HCT116 (cell line): ENCODE measurements around the gene FBXO7. TPM values are rescaled to one million over a fixed set of nuclear protein-coding genes. Genes with fewer than 3 reads are reported as not detected.
A peak's percentile ranks its signal among the peaks of the same experiment; 100 is the strongest.

Experiments
- ATAC-seq: fragments of 200-7000 bp; cut with Tn5 transposase; 2 replicates; pipeline ENCODE4 v1.9.1; 2020; ENCODE audit warnings: mild to moderate bottlenecking, moderate library complexity
- BruUV-seq: library from RNA; stranded (reverse); fragments of 400-500 nt; replicated peaks from 2 replicates; lab custom pipeline; 2021; lab: Mats Ljungman, UMichigan
- CTCF ChIA-PET: fragments of 300-600 bp; sonication (Branson Sonifier 250); formaldehyde crosslinking; loops from one replicate; lab custom pipeline; 2021; ENCODE audit warnings: antibody characterized with exemption; lab: Charles Lee
- POLR2A ChIA-PET: fragments of 300-600, 350-600 bp; sonication (Branson Sonifier 250); formaldehyde crosslinking; loops from one replicate; lab custom pipeline; 2021; ENCODE audit warnings: antibody characterized with exemption; lab: Charles Lee
- RAD21 ChIA-PET, 2 experiments: fragments of 300-600 bp; sonication (Branson Sonifier 250); formaldehyde crosslinking; loops; one replicate each; lab custom pipeline; 2023; ENCODE audit warnings: low total read pairs in 2 of 2; ENCODE audit not compliant: uncharacterized antibody in 2 of 2, unreplicated experiment in 2 of 2, low non-redundant PET in 1 of 2; lab: Charles Lee
- DNase-seq: peaks from one replicate; pipeline ENCODE4 v3.0.0-alpha.2; 2010; ENCODE audit warnings: low read depth, low spot score
- H2AFZ ChIP-seq: fragments of 200-600 bp; shearing (Covaris generic), sonication (generic); 2 replicates; pipeline ENCODE4 v1.6.1; 2017; ENCODE audit warnings: low read depth, mixed run types, mixed read lengths, antibody characterized with exemption, low read length; ENCODE audit not compliant: poor library complexity, severe bottlenecking
- H3K27ac ChIP-seq: 2 replicates; pipeline ENCODE4 v1.5.1; 2012; ENCODE audit warnings: low read depth, low read length
- H3K27me3 ChIP-seq: fragments of 200-600 bp; sonication (generic); 2 replicates; pipeline ENCODE4 v1.6.1; 2016; ENCODE audit warnings: mixed run types, low read length, mixed read lengths; ENCODE audit not compliant: insufficient read depth
- H3K36me3 ChIP-seq, 2 experiments: fragments of 200-500 bp in 1 of 2; fragments of 200-600 bp in 1 of 2; sonication (Bioruptor generic) in 1 of 2; sonication (generic) in 1 of 2; 2 replicates each; pipeline versions ENCODE4 v1.5.1 to v1.6.1; 2014 to 2016; ENCODE audit warnings: low read length in 2 of 2, inconsistent platforms in 1 of 2, mixed read lengths in 1 of 2, mixed run types in 1 of 2; ENCODE audit not compliant: insufficient read depth in 2 of 2, control insufficient read depth in 1 of 2
- H3K4me1 ChIP-seq, 2 experiments: fragments of 200-600 bp in 1 of 2; sonication (generic) in 1 of 2; 2 replicates each; pipeline versions ENCODE4 v1.5.1 to v1.6.1; 2012 to 2017; ENCODE audit warnings: low read length in 2 of 2, inconsistent platforms in 1 of 2, mild to moderate bottlenecking in 1 of 2, mixed read lengths in 1 of 2, mixed run types in 1 of 2, moderate library complexity in 1 of 2; ENCODE audit not compliant: insufficient read depth in 2 of 2, control insufficient read depth in 1 of 2
- H3K4me2 ChIP-seq: fragments of 200-600 bp; sonication (generic); 2 replicates; pipeline ENCODE4 v1.6.1; 2017; ENCODE audit warnings: mixed run types, low read length, mixed read lengths
- H3K4me3 ChIP-seq, 2 experiments: fragments of 200-600 bp in 1 of 2; sonication (generic) in 1 of 2; replicated peaks in 1 of 2; 2 replicates each; pipeline ENCODE4 v1.5.1; 2011 to 2016; ENCODE audit warnings: low read length in 2 of 2, control low read depth in 1 of 2, low read depth in 1 of 2, mild to moderate bottlenecking in 1 of 2, mixed read lengths in 1 of 2, mixed run types in 1 of 2
- H3K79me2 ChIP-seq: fragments of 200-600 bp; sonication (generic); 2 replicates; pipeline ENCODE4 v1.6.1; 2017; ENCODE audit warnings: mild to moderate bottlenecking, mixed run types, low read length, moderate library complexity, mixed read lengths; ENCODE audit not compliant: insufficient read depth
- H3K9ac ChIP-seq: fragments of 200-600 bp; sonication (generic); 2 replicates; pipeline ENCODE4 v1.6.1; 2016; ENCODE audit warnings: low read length, mixed read lengths
- H3K9me2 ChIP-seq: fragments of 200-600 bp; sonication (generic), shearing (Covaris generic); 2 replicates; pipeline ENCODE4 v1.6.1; 2017; ENCODE audit warnings: mixed run types, mild to moderate bottlenecking, moderate library complexity; ENCODE audit not compliant: insufficient read depth
- H3K9me3 ChIP-seq, 2 experiments: fragments of 200-500 bp in 1 of 2; fragments of 200-600 bp in 1 of 2; sonication (Bioruptor generic) in 1 of 2; sonication (generic) in 1 of 2; 2 replicates each; pipeline ENCODE4 v1.6.1; 2014 to 2017; ENCODE audit warnings: low read length in 2 of 2, mixed read lengths in 2 of 2, inconsistent platforms in 1 of 2, low read depth in 1 of 2, mild to moderate bottlenecking in 1 of 2, mixed run types in 1 of 2, moderate library complexity in 1 of 2; ENCODE audit not compliant: control insufficient read depth in 1 of 2, insufficient read depth in 1 of 2
- H4K20me1 ChIP-seq: fragments of 200-600 bp; sonication (generic), shearing (Covaris generic); 2 replicates; pipeline ENCODE4 v1.6.1; 2017; ENCODE audit warnings: mixed run types, mild to moderate bottlenecking, moderate library complexity; ENCODE audit not compliant: insufficient read depth
- CBX3 ChIP-seq: IDR thresholded peaks from 2 replicates; pipeline ENCODE4 v1.6.1; 2012; ENCODE audit warnings: low read depth
- EGR1 ChIP-seq: IDR thresholded peaks from 2 replicates; pipeline ENCODE4 v1.6.1; 2012; ENCODE audit warnings: low read depth
- ELF1 ChIP-seq: IDR thresholded peaks from 2 replicates; pipeline ENCODE4 v1.6.1; 2012; ENCODE audit warnings: low read depth, borderline replicate concordance
- EZH2phosphoT487 ChIP-seq: fragments of 200-600 bp; IDR thresholded peaks from 2 replicates; pipeline ENCODE4 v1.6.1; 2018; ENCODE audit warnings: antibody characterized with exemption, borderline replicate concordance
- JUND ChIP-seq: IDR thresholded peaks from 2 replicates; pipeline ENCODE4 v1.6.1; 2012
- MAX ChIP-seq: IDR thresholded peaks from 2 replicates; pipeline ENCODE4 v1.6.1; 2012
- POLR2A ChIP-seq: IDR thresholded peaks from 2 replicates; pipeline ENCODE4 v1.7.0; 2011; ENCODE audit warnings: borderline replicate concordance; ENCODE audit not compliant: insufficient read depth, insufficient read length; ENCODE audit errors: extremely low read depth
- RAD21 ChIP-seq: IDR thresholded peaks from 2 replicates; pipeline ENCODE4 v1.6.1; 2012; ENCODE audit warnings: low read depth, mild to moderate bottlenecking
- TCF7L2 ChIP-seq: IDR thresholded peaks from 2 replicates; pipeline ENCODE4 v1.7.0; 2011; ENCODE audit warnings: borderline replicate concordance, inconsistent platforms; ENCODE audit not compliant: insufficient read depth, insufficient read length; ENCODE audit errors: extremely low read depth
- YY1 ChIP-seq: IDR thresholded peaks from 2 replicates; pipeline ENCODE4 v1.6.1; 2011; ENCODE audit warnings: low read length, low read depth, moderate library complexity, mild to moderate bottlenecking; ENCODE audit not compliant: insufficient replicate concordance; ENCODE audit errors: extremely low read depth
- ZNF274 ChIP-seq: fragments of 200-500 bp; sonication (Bioruptor generic); IDR thresholded peaks from 2 replicates; pipeline ENCODE4 v1.6.1; 2014; ENCODE audit warnings: mild to moderate bottlenecking, low read depth, low read length, inconsistent platforms
- intact Hi-C: fragments of 100-400 bp; cut with micrococcal nuclease; formaldehyde crosslinking; loops from 2 replicates; pipeline ENCODE4 v1.10.0; 2022
- total RNA-seq: library from RNA; stranded (reverse); gene quantifications from one replicate; pipeline ENCODE4 v1.2.1, GENCODE V29; 2021; ENCODE audit not compliant: unreplicated experiment
- TF ChIP-seq, protein P1 (sequence below), 3 experiments: fragments of 200-600 bp in 1 of 3; sonication (generic) in 1 of 3; IDR thresholded peaks in 2 of 3; conservative IDR thresholded peaks in 1 of 3; 2 replicates each; pipeline ENCODE4 v1.5.1; 2012 to 2017; ENCODE audit warnings: low read depth in 2 of 3, low read length in 2 of 3, antibody characterized with exemption in 1 of 3, borderline replicate concordance in 1 of 3, control low read depth in 1 of 3, mild to moderate bottlenecking in 1 of 3, mixed read lengths in 1 of 3, mixed run types in 1 of 3, moderate library complexity in 1 of 3; ENCODE audit not compliant: insufficient read depth in 1 of 3
- TF ChIP-seq, protein P2 (sequence below): IDR thresholded peaks from 2 replicates; pipeline ENCODE4 v1.6.1; 2011; ENCODE audit warnings: mild to moderate bottlenecking, low read length, moderate library complexity; ENCODE audit not compliant: insufficient replicate concordance; ENCODE audit errors: extremely low read depth

FBXO7 gene
- total RNA-seq, 1 experiment from 2014 or later: 69.2 TPM

DNA sequence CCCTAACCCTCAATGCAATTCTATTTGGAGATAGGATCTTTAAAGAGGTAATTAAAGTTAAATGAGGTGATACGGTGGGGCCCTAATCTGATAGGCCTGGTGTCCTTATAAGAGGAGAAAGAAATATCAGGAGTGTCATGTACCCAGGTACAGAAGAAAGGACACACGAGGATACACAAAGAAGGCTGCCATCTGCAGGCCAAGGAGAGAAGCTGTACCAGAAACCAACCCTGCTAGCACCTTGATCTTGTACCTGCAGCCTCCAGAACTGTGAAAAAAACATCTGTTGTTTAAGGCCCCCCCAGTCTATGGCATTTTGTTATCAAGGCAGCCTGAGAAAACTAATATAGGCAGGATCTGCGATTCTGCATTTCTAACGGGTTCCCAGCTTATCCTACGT lies 44.2 kb downstream of the FBXO7 start:
- intact Hi-C loops: no loop called here
- Histone ChIP-seq H3K27me3 (no peaks in the 10 kb centered on the region), H3K9me3 (no peaks in the 10 kb centered on the region), H3K4me2 (no peak overlapping the region), H3K4me3 (no peak overlapping the region), H3K27ac (no peak overlapping the region), H3K9ac (no peak overlapping the region), H3K4me1 (no peaks in the 10 kb centered on the region), H3K79me2 (no peaks in the 10 kb centered on the region), H4K20me1 (no peaks in the 10 kb centered on the region), H3K9me2 (no peaks in the 10 kb centered on the region), H3K36me3 (no peaks in the 10 kb centered on the region), H2AFZ (no peak overlapping the region)
- DNase-seq: peak; percentile 15
- RAD21 ChIA-PET: no interaction called here
- ATAC-seq: peak; percentile 73; the same call in 1 of the 2 replicates
- TF ChIP-seq RAD21 (peak; percentile 28; the same call in 1 of the 2 replicates), MAX (no peak), CBX3 (0 out of 2 replicates have a peak, but pooled peaks have one; percentile 24)
- TF ChIP-seq, protein P1, sequence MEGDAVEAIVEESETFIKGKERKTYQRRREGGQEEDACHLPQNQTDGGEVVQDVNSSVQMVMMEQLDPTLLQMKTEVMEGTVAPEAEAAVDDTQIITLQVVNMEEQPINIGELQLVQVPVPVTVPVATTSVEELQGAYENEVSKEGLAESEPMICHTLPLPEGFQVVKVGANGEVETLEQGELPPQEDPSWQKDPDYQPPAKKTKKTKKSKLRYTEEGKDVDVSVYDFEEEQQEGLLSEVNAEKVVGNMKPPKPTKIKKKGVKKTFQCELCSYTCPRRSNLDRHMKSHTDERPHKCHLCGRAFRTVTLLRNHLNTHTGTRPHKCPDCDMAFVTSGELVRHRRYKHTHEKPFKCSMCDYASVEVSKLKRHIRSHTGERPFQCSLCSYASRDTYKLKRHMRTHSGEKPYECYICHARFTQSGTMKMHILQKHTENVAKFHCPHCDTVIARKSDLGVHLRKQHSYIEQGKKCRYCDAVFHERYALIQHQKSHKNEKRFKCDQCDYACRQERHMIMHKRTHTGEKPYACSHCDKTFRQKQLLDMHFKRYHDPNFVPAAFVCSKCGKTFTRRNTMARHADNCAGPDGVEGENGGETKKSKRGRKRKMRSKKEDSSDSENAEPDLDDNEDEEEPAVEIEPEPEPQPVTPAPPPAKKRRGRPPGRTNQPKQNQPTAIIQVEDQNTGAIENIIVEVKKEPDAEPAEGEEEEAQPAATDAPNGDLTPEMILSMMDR (IDR thresholded peaks at IDR 0.05 in 2 of 3, conservative IDR thresholded peaks at IDR 0.05 in 1 of 3; ENCODE audit: borderline replicate concordance in 1 of 3, insufficient read depth in 1 of 3, low read depth in 2 of 3, low read length in 2 of 3): peak in 2 of 3 experiments; percentile 51; a peak in 4 of 6 replicates
- BruUV-seq: no TSS peak
- POLR2A ChIA-PET: no interaction called here
- CTCF ChIA-PET: interaction anchor here (1.1 kb wide), 1 partner anchor 30 kb away, joined by 3 read pairs; no protein-coding TSS in a partner anchor

- no TSS peak for BruUV-seq
- H3K4me1 ChIP-seq: no peaks in the 10 kb centered on the region
- no peaks in the 10 kb centered on the region for H3K36me3 ChIP-seq
- RAD21 ChIA-PET: no interaction called here
- H3K9me3 ChIP-seq: no peaks in the 10 kb centered on the region
- H3K4me3 ChIP-seq: no peak overlapping the region
- no peak overlapping the region for H3K9ac ChIP-seq
- H3K4me2 ChIP-seq: no peak overlapping the region
- H3K27ac ChIP-seq: no peak overlapping the region
- POLR2A ChIA-PET: no interaction called here
- no peaks in the 10 kb centered on the region for H3K9me2 ChIP-seq
- intact Hi-C loops: no loop called here
- DNase-seq (no peak), ATAC-seq (no peak)
- CTCF ChIA-PET: no interaction called here
- no peaks in the 10 kb centered on the region for H3K79me2 ChIP-seq
- no peak overlapping the region for H2AFZ ChIP-seq
- H3K27me3 ChIP-seq: no peaks in the 10 kb centered on the region
- no peaks in the 10 kb centered on the region for H4K20me1 ChIP-seq
- no peak for TF ChIP-seq YY1
- no peak for TF ChIP-seq EZH2phosphoT487
- no peak for TF ChIP-seq CBX3
- no peak for TF ChIP-seq ZNF274
- no peak for TF ChIP-seq TCF7L2
- no peak for TF ChIP-seq EGR1
- TF ChIP-seq JUND: no peak
- TF ChIP-seq, protein P2, sequence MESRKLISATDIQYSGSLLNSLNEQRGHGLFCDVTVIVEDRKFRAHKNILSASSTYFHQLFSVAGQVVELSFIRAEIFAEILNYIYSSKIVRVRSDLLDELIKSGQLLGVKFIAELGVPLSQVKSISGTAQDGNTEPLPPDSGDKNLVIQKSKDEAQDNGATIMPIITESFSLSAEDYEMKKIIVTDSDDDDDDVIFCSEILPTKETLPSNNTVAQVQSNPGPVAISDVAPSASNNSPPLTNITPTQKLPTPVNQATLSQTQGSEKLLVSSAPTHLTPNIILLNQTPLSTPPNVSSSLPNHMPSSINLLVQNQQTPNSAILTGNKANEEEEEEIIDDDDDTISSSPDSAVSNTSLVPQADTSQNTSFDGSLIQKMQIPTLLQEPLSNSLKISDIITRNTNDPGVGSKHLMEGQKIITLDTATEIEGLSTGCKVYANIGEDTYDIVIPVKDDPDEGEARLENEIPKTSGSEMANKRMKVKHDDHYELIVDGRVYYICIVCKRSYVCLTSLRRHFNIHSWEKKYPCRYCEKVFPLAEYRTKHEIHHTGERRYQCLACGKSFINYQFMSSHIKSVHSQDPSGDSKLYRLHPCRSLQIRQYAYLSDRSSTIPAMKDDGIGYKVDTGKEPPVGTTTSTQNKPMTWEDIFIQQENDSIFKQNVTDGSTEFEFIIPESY: no peak
- TF ChIP-seq, protein P1 (IDR thresholded peaks at IDR 0.05 in 2 of 3, conservative IDR thresholded peaks at IDR 0.05 in 1 of 3; ENCODE audit: borderline replicate concordance in 1 of 3, insufficient read depth in 1 of 3, low read depth in 2 of 3, low read length in 2 of 3): no peak
- TF ChIP-seq POLR2A: no peak
- no peak for TF ChIP-seq ELF1
Measured at GRCh38 chr22:32520612-32521011, 46.0 kb downstream of the FBXO7 start.
